PFSK-1 (cell line): ENCODE data around the gene N4BP2L2.

Experiments
- FOXP2 ChIP-seq: optimal IDR thresholded peaks from 2 replicates; pipeline ENCODE3; 2011; ENCODE audit warnings: borderline replicate concordance, control low read depth, inconsistent platforms; ENCODE audit not compliant: insufficient read depth; ENCODE audit errors: extremely low read length, extremely low read depth
- POLR2AphosphoS5 ChIP-seq: IDR thresholded peaks from 2 replicates; pipeline ENCODE4 v1.6.1; 2012; ENCODE audit warnings: low read depth, mild to moderate bottlenecking, control low read depth, low read length, moderate library complexity
- REST ChIP-seq, 2 experiments: IDR thresholded peaks; 2 replicates each; pipeline versions ENCODE4 v1.6.1 to v1.8.0; 2011 to 2012; ENCODE audit warnings: low read depth in 2 of 2, low read length in 2 of 2, control low read depth in 1 of 2, inconsistent platforms in 1 of 2, mild to moderate bottlenecking in 1 of 2, moderate library complexity in 1 of 2; ENCODE audit not compliant: insufficient read depth in 1 of 2
- SIN3A ChIP-seq: IDR thresholded peaks from 2 replicates; pipeline ENCODE4 v1.6.1; 2012; ENCODE audit warnings: mild to moderate bottlenecking, low read length, moderate library complexity, borderline replicate concordance; ENCODE audit not compliant: insufficient read depth
- TAF1 ChIP-seq: IDR thresholded peaks from 2 replicates; pipeline ENCODE4 v1.6.1; 2012; ENCODE audit warnings: low read length, control low read depth, borderline replicate concordance; ENCODE audit not compliant: insufficient read depth

The N4BP2L2 gene

DNA sequence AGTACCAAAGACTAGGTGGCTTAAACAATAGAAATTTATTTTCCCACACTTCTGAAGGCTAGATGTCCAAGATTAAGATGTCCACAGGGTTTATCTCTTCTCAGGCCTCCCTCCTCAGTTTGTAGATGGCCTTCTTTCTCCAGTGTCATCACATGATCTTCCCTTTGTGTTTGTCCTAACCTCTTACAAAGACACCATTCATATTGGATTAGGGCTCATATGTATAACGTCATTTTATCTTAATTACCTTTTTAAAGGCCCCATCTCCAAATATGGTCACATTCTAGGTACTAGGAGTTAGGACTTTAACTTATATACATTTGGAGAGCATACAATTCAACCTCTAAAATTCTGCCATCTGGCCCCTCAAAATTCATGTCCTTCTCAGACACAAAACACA lies 34.3 kb downstream of the N4BP2L2 start:
- no peak for TF ChIP-seq SIN3A
- no peak for TF ChIP-seq REST (IDR thresholded peaks at IDR 0.05; ENCODE audit: insufficient read depth in 1 of 2, low read depth in 2 of 2, low read length in 2 of 2)
- no peak for TF ChIP-seq FOXP2
- TF ChIP-seq POLR2AphosphoS5: no peak

DNA sequence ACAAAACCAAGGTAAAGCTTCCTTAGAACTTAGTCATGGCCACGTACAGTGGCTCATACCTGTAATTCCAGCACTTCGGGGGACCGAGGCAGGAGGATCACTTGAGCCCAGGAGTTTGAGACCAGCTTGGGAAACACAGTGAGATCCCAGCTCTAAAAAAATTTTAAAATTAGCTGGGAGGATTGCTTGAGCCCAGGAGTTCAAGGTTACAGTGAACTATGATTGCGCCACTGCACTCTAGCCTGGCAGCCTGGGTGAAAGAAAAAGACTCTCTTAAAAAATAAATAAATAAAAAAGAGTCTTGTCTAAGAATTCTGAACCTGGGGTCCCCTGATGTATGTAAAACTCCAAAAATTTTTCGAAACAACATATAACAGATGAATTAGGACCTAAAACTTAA lies 34.9 kb downstream of the N4BP2L2 start:
- TF ChIP-seq REST (IDR thresholded peaks at IDR 0.05; ENCODE audit: insufficient read depth in 1 of 2, low read depth in 2 of 2, low read length in 2 of 2) (no peak), FOXP2 (no peak), SIN3A (no peak), POLR2AphosphoS5 (no peak), TAF1 (no peak)

- TF ChIP-seq POLR2AphosphoS5 (no peak), SIN3A (no peak), FOXP2 (no peak), TAF1 (no peak), REST (IDR thresholded peaks at IDR 0.05; ENCODE audit: insufficient read depth in 1 of 2, low read depth in 2 of 2, low read length in 2 of 2) (no peak)
Observed at GRCh38 chr13:32501064-32501463, 37.5 kb downstream of the N4BP2L2 start.

- TF ChIP-seq FOXP2 (no peak), SIN3A (no peak), REST (IDR thresholded peaks at IDR 0.05; ENCODE audit: insufficient read depth in 1 of 2, low read depth in 2 of 2, low read length in 2 of 2) (no peak), TAF1 (no peak), POLR2AphosphoS5 (no peak)
Observed at GRCh38 chr13:32499538-32500210, 38.9 kb downstream of the N4BP2L2 start.

GRCh38 chr13:32497589-32497988 lies 41.0 kb downstream of the N4BP2L2 start:
- TF ChIP-seq FOXP2 (no peak), POLR2AphosphoS5 (no peak), TAF1 (no peak), REST (IDR thresholded peaks at IDR 0.05; ENCODE audit: insufficient read depth in 1 of 2, low read depth in 2 of 2, low read length in 2 of 2) (no peak), SIN3A (no peak)
